H1 (cell line): Measurements from ENCODE around the gene APEX2. TPM values are rescaled to one million over a fixed set of nuclear protein-coding genes. Genes with fewer than 3 reads are reported as not detected.

Experiments
- CTCF ChIA-PET: fragments of 300-600 bp; sonication (Branson Sonifier 250); formaldehyde crosslinking; loops from one replicate; lab custom pipeline; 2021; ENCODE audit not compliant: partially characterized antibody; lab: Charles Lee
- POLR2A ChIA-PET: fragments of 300-600 bp; sonication (Branson Sonifier 250); formaldehyde crosslinking; loops from one replicate; lab custom pipeline; 2021; ENCODE audit warnings: inconsistent platforms; ENCODE audit not compliant: partially characterized antibody; lab: Charles Lee
- DNase-seq, 2 experiments: peaks; one replicate each; pipeline versions ENCODE4 v3.0.0 to v3.0.0-alpha.2; 2010 to 2022; ENCODE audit warnings: low spot score in 2 of 2, low read depth in 1 of 2, mixed read lengths in 1 of 2
- FAIRE-seq: peaks from 2 replicates; lab custom pipeline; 2011; peaks lifted over from hg19 to GRCh38; lab: Jason Lieb, UNC
- H2AFZ ChIP-seq: 2 replicates; pipeline ENCODE4 v1.8.1; 2012; ENCODE audit warnings: low read length, inconsistent platforms
- H2AK5ac ChIP-seq: 2 replicates; pipeline ENCODE4 v1.6.1; 2013; ENCODE audit warnings: low read depth, low read length
- H2BK120ac ChIP-seq: replicated peaks from 2 replicates; pipeline ENCODE3; 2013; ENCODE audit warnings: low read depth, low read length, inconsistent platforms
- H2BK12ac ChIP-seq: 2 replicates; pipeline ENCODE4 v1.6.1; 2013; ENCODE audit warnings: low read depth, low read length
- H2BK15ac ChIP-seq: 2 replicates; pipeline ENCODE4 v1.6.1; 2013; ENCODE audit warnings: low read length
- H2BK20ac ChIP-seq: 2 replicates; pipeline ENCODE4 v1.6.1; 2013; ENCODE audit warnings: low read length
- H2BK5ac ChIP-seq: 2 replicates; pipeline ENCODE4 v1.6.1; 2013; ENCODE audit warnings: low read depth, low read length
- H3K14ac ChIP-seq: 2 replicates; pipeline ENCODE4 v1.6.1; 2013; ENCODE audit warnings: inconsistent platforms; ENCODE audit not compliant: insufficient read length
- H3K18ac ChIP-seq: 2 replicates; pipeline ENCODE4 v1.6.1; 2013; ENCODE audit warnings: low read length; ENCODE audit errors: extremely low read depth
- H3K23ac ChIP-seq: 2 replicates; pipeline ENCODE4 v1.6.1; 2013; ENCODE audit warnings: inconsistent platforms; ENCODE audit not compliant: insufficient read length
- H3K23me2 ChIP-seq: 2 replicates; pipeline ENCODE4 v1.6.1; 2013; ENCODE audit warnings: low read depth, low read length
- H3K27ac ChIP-seq: 2 replicates; pipeline ENCODE4 v1.6.1; 2011; ENCODE audit warnings: low read depth, low read length, inconsistent platforms
- H3K27me3 ChIP-seq, 4 experiments: replicated peaks in 1 of 4; 1 replicate in 1 of 4; 2 replicates in 3 of 4; pipeline versions ENCODE4 v1.6.1 to v1.8.1; 2011 to 2013; ENCODE audit warnings: low read length in 3 of 4, mild to moderate bottlenecking in 3 of 4, inconsistent platforms in 2 of 4, mixed read lengths in 2 of 4, moderate library complexity in 1 of 4; ENCODE audit not compliant: control insufficient read depth in 3 of 4, insufficient read depth in 3 of 4; ENCODE audit errors: extremely low read depth in 1 of 4
- H3K36me3 ChIP-seq, 4 experiments: 2 replicates each; pipeline versions ENCODE4 v1.6.1 to v1.8.1; 2011 to 2013; ENCODE audit warnings: mild to moderate bottlenecking in 4 of 4, low read length in 3 of 4, moderate library complexity in 2 of 4, control low read depth in 1 of 4, inconsistent platforms in 1 of 4; ENCODE audit not compliant: insufficient read depth in 4 of 4, control insufficient read depth in 2 of 4
- H3K4ac ChIP-seq: replicated peaks from 2 replicates; pipeline ENCODE3; 2013; ENCODE audit warnings: low read length, low read depth, mixed read lengths, inconsistent platforms; ENCODE audit not compliant: insufficient read length
- H3K4me1 ChIP-seq, 4 experiments: replicated peaks in 1 of 4; 1 replicate in 1 of 4; 2 replicates in 3 of 4; pipeline versions ENCODE4 v1.6.1 to v1.8.1; 2011 to 2013; ENCODE audit warnings: low read length in 3 of 4, inconsistent platforms in 2 of 4, mixed read lengths in 1 of 4; ENCODE audit not compliant: insufficient read depth in 4 of 4, control insufficient read depth in 3 of 4
- H3K4me2 ChIP-seq, 2 experiments: 2 replicates each; pipeline versions ENCODE4 v1.6.1 to v1.8.1; 2011 to 2013; ENCODE audit warnings: low read depth in 2 of 2, low read length in 2 of 2, control low read depth in 1 of 2, inconsistent platforms in 1 of 2, mild to moderate bottlenecking in 1 of 2; ENCODE audit not compliant: insufficient read depth in 1 of 2
- H3K4me3 ChIP-seq, 4 experiments: fragments of 200-600, 300-600 bp in 1 of 4; sonication (generic), shearing (Covaris generic), sonication (Bioruptor Twin) in 1 of 4; 2 replicates each; pipeline versions ENCODE4 v1.5.1 to v1.8.1; 2011 to 2016; ENCODE audit warnings: low read length in 4 of 4, low read depth in 3 of 4, control low read depth in 2 of 4, inconsistent platforms in 2 of 4, mild to moderate bottlenecking in 2 of 4, mixed read lengths in 1 of 4, moderate library complexity in 1 of 4; ENCODE audit not compliant: insufficient read depth in 2 of 4; ENCODE audit errors: extremely low read depth in 1 of 4
- H3K56ac ChIP-seq: replicated peaks from 2 replicates; pipeline ENCODE3; 2013; ENCODE audit warnings: low read depth, mild to moderate bottlenecking, mixed read lengths, low read length, inconsistent platforms; ENCODE audit not compliant: insufficient read length
- H3K79me1 ChIP-seq: 2 replicates; pipeline ENCODE4 v1.6.1; 2013; ENCODE audit warnings: low read depth, low read length, control low read depth
- H3K79me2 ChIP-seq, 2 experiments: 2 replicates each; pipeline versions ENCODE4 v1.6.1 to v1.8.1; 2012 to 2013; ENCODE audit warnings: low read length in 2 of 2, mild to moderate bottlenecking in 2 of 2, inconsistent platforms in 1 of 2; ENCODE audit not compliant: insufficient read depth in 2 of 2, control insufficient read depth in 1 of 2
- H3K9ac ChIP-seq, 4 experiments: replicated peaks in 1 of 4; 1 replicate in 1 of 4; 2 replicates in 3 of 4; pipeline versions ENCODE4 v1.6.1 to v1.8.1; 2011 to 2013; ENCODE audit warnings: low read depth in 3 of 4, low read length in 3 of 4, control low read depth in 2 of 4, mild to moderate bottlenecking in 2 of 4, moderate library complexity in 2 of 4, inconsistent platforms in 1 of 4; ENCODE audit errors: extremely low read depth in 1 of 4
- H3K9me3 ChIP-seq, 2 experiments: 2 replicates each; pipeline versions ENCODE4 v1.6.1 to v1.8.1; 2012 to 2013; ENCODE audit warnings: mild to moderate bottlenecking in 2 of 2, moderate library complexity in 2 of 2, control low read depth in 1 of 2, inconsistent platforms in 1 of 2, low read depth in 1 of 2, low read length in 1 of 2, mixed read lengths in 1 of 2; ENCODE audit not compliant: insufficient read depth in 2 of 2
- H4K20me1 ChIP-seq, 2 experiments: replicated peaks in 1 of 2; 2 replicates each; pipeline versions ENCODE3 to v1.8.1; 2011 to 2013; ENCODE audit warnings: inconsistent platforms in 2 of 2, low read length in 2 of 2, mild to moderate bottlenecking in 1 of 2; ENCODE audit not compliant: insufficient read depth in 2 of 2, control insufficient read depth in 1 of 2
- H4K5ac ChIP-seq: 2 replicates; pipeline ENCODE4 v1.6.1; 2013; ENCODE audit warnings: low read length, low read depth, mixed read lengths, inconsistent platforms; ENCODE audit not compliant: insufficient read length
- H4K8ac ChIP-seq: 2 replicates; pipeline ENCODE4 v1.8.0; 2013; ENCODE audit warnings: mild to moderate bottlenecking, moderate library complexity, low read length, inconsistent platforms; ENCODE audit not compliant: insufficient read depth; ENCODE audit errors: extremely low read depth
- H4K91ac ChIP-seq: replicated peaks from 2 replicates; pipeline ENCODE3; 2013; ENCODE audit warnings: low read length, mixed read lengths, inconsistent platforms; ENCODE audit not compliant: insufficient read length
- ATF2 ChIP-seq: IDR thresholded peaks from 2 replicates; pipeline ENCODE4 v1.6.1; 2012; ENCODE audit warnings: low read length, inconsistent platforms
- CREB1 ChIP-seq: IDR thresholded peaks from 2 replicates; pipeline ENCODE4 v1.6.1; 2012; ENCODE audit warnings: inconsistent platforms
- E2F6 ChIP-seq: IDR thresholded peaks from 2 replicates; pipeline ENCODE4 v1.6.1; 2012; ENCODE audit warnings: inconsistent platforms
- JUN ChIP-seq: IDR thresholded peaks from 2 replicates; pipeline ENCODE4 v1.6.1; 2011; ENCODE audit warnings: low read depth, mild to moderate bottlenecking, improper control_type of control experiment, low read length
- KDM4A ChIP-seq: IDR thresholded peaks from one replicate; pipeline ENCODE4 v1.7.1; 2012; ENCODE audit warnings: low read depth, mild to moderate bottlenecking, moderate library complexity, low read length, inconsistent platforms; ENCODE audit not compliant: severe bottlenecking
- NRF1 ChIP-seq: IDR thresholded peaks from 2 replicates; pipeline ENCODE4 v1.6.1; 2011; ENCODE audit warnings: mild to moderate bottlenecking, low read depth, low read length, improper control_type of control experiment
- POLR2AphosphoS5 ChIP-seq: IDR thresholded peaks from 2 replicates; pipeline ENCODE4 v1.6.1; 2011; ENCODE audit warnings: low read depth, low read length
- SIRT6 ChIP-seq: IDR thresholded peaks from one replicate; pipeline ENCODE4 v1.7.1; 2012; ENCODE audit warnings: low read length, inconsistent platforms
- SP1 ChIP-seq: IDR thresholded peaks from 2 replicates; pipeline ENCODE4 v1.6.1; 2011; ENCODE audit warnings: low read depth, low read length
- SRF ChIP-seq: IDR thresholded peaks from 2 replicates; pipeline ENCODE4 v1.6.1; 2011; ENCODE audit warnings: mild to moderate bottlenecking, low read depth, low read length, moderate library complexity
- TAF7 ChIP-seq: optimal IDR thresholded peaks from 2 replicates; pipeline ENCODE3; 2011; ENCODE audit warnings: low read depth, mild to moderate bottlenecking, inconsistent platforms, low read length, moderate library complexity, borderline replicate concordance
- WGBS, 2 experiments: shearing (Covaris generic) in 1 of 2; methylation state at CpG; one replicate each; pipeline versions ENCODE4 v1.1.6 to v1.1.7; 2013 to 2015; ENCODE audit warnings: low lambda C conversion rate in 2 of 2, mixed read lengths in 2 of 2, inconsistent platforms in 1 of 2, low coverage in 1 of 2, missing lambda C conversion rate in 1 of 2; ENCODE audit not compliant: insufficient replicate concordance in 2 of 2, insufficient coverage in 1 of 2, insufficient read length in 1 of 2; ENCODE audit errors: extremely low coverage in 1 of 2, missing lambda C conversion rate in 1 of 2; 5-methylcytosine and 5-hydroxymethylcytosine counted together
- polyA plus RNA-seq, 7 experiments: library from polyadenylated mRNA; depleted of rRNA in 3 of 7; stranded (reverse) in 5 of 7; unstranded in 2 of 7; fragments of >200 nt in 5 of 7; fragments of 200-250 nt in 2 of 7; gene quantifications; 1 replicate in 5 of 7; 2 replicates in 1 of 7; 4 replicates in 1 of 7; pipeline versions ENCODE4 v1.2.1 to v1.2.3, GENCODE V29; 2011 to 2013; ENCODE audit warnings: missing spikeins in 2 of 7, mixed read lengths in 2 of 7
- total RNA-seq: library from RNA; stranded (reverse); fragmentation: NEBNext Ultra II Directional; extraction: Animal tissue kit (Norgen Biotek cat#: 25700); gene quantifications from 2 replicates; pipeline ENCODE4 v1.2.1, GENCODE V29; 2021

The APEX2 gene
- total and polyA plus RNA-seq, 2 of the 8 experiments (the other 6 are each of a cell fraction or from before 2014, with no cell fraction given): 18.9 to 36.4 TPM

GRCh38 chrX:54977387-54977786, 22.8 kb upstream of the APEX2 start:
- Histone ChIP-seq H3K36me3 (no peaks in the 10 kb centered on the region), H3K9ac (no peak overlapping the region), H2AK5ac (no peak overlapping the region), H2BK12ac (no peak overlapping the region), H3K9me3 (no peaks in the 10 kb centered on the region; a peak in 1 of 4 replicates), H4K8ac (no peak overlapping the region), H2AFZ (no peak overlapping the region), H2BK15ac (no peak overlapping the region), H3K79me1 (no peaks in the 10 kb centered on the region), H2BK5ac (no peak overlapping the region), H3K18ac (no peak overlapping the region), H3K79me2 (no peaks in the 10 kb centered on the region), H3K4me1 (no peaks in the 10 kb centered on the region), H3K27ac (no peak overlapping the region), H3K23me2 (no peaks in the 10 kb centered on the region), H3K23ac (no peak overlapping the region), H4K91ac (no peak overlapping the region), H3K27me3 (no peaks in the 10 kb centered on the region), H2BK20ac (no peak overlapping the region), H3K4me2 (no peak overlapping the region), H4K20me1 (no peaks in the 10 kb centered on the region), H2BK120ac (no peak overlapping the region), H3K14ac (no peak overlapping the region), H3K56ac (no peak overlapping the region), H4K5ac (no peak overlapping the region), H3K4ac (no peak overlapping the region), H3K4me3 (no peak overlapping the region)
- POLR2A ChIA-PET: no interaction called here
- TF ChIP-seq TAF7 (no peak), KDM4A (no peak), ATF2 (no peak), SRF (no peak), SP1 (no peak), NRF1 (no peak), CREB1 (no peak), E2F6 (no peak), JUN (no peak), SIRT6 (no peak), POLR2AphosphoS5 (no peak)
- DNase-seq (no peak), FAIRE-seq (no peak)
- CTCF ChIA-PET: no interaction called here
- WGBS, 2 experiments: 82% methylated on average over 3 of the region's 4 CpGs; no CpG with 5 or more reads in 1 of the 2 experiments
